DND-41 (cell line): ENCODE data around the gene SOD1.

Experiments
- CTCF ChIP-seq: IDR thresholded peaks from 2 replicates; pipeline ENCODE4 v1.5.1; 2012; ENCODE audit warnings: borderline replicate concordance, low read length, moderate library complexity, mild to moderate bottlenecking; ENCODE audit not compliant: poor library complexity, severe bottlenecking; ENCODE audit errors: extremely low read depth
- EZH2 ChIP-seq: IDR thresholded peaks from 3 replicates; pipeline ENCODE4 v1.6.1; 2012; ENCODE audit warnings: borderline replicate concordance, low read depth, mild to moderate bottlenecking, moderate library complexity, low read length, inconsistent platforms; ENCODE audit not compliant: severe bottlenecking

- TF ChIP-seq CTCF (no peak), EZH2 (no peak)
Measured at GRCh38 chr21:31710586-31710985, 51.1 kb downstream of the SOD1 start.
